Cardiac fibroblast (primary cell): Measurements from ENCODE around the gene STPG4.
A peak's percentile ranks its signal among the peaks of the same experiment; 100 is the strongest.

Experiments
- DNase-seq, 2 donors: peaks; one replicate each; pipeline versions ENCODE4 v3.0.0 to v3.0.0-alpha.2; 2010; ENCODE audit warnings: low read depth in 2 of 2
- H3K4me3 ChIP-seq, 2 donors: replicated peaks in 1 of 2; 1 replicate in 1 of 2; 2 replicates in 1 of 2; pipeline ENCODE4 v1.5.1; 2011; ENCODE audit warnings: low read depth in 2 of 2, low read length in 2 of 2, mild to moderate bottlenecking in 2 of 2, moderate library complexity in 1 of 2
- TF ChIP-seq, protein P1 (sequence below): IDR thresholded peaks from one replicate; pipeline ENCODE4 v1.5.1; 2011; ENCODE audit warnings: low read depth, mild to moderate bottlenecking, low read length, inconsistent platforms

STPG4 gene

DNA sequence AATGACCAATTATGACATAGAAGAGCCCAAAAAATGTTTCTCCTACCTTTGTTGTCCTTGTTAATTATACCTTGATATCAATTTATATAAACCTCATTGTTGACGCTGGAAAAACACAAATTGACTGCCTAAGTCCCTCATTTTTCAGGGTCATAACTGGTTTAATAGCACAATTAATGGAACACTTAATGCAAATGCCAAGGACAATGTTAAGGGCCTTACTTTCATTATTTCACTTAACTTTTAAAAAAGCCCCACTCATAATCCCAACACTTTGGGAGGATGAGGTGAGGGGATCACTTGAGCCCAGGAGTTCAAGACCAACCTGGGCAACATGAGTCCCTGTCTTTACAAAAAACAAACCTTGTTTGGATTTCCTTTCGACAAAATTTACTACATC lies 3.5 kb upstream of the STPG4 start:
- no peak overlapping the region for H3K4me3 ChIP-seq
- no peak for DNase-seq
- TF ChIP-seq, protein P1, sequence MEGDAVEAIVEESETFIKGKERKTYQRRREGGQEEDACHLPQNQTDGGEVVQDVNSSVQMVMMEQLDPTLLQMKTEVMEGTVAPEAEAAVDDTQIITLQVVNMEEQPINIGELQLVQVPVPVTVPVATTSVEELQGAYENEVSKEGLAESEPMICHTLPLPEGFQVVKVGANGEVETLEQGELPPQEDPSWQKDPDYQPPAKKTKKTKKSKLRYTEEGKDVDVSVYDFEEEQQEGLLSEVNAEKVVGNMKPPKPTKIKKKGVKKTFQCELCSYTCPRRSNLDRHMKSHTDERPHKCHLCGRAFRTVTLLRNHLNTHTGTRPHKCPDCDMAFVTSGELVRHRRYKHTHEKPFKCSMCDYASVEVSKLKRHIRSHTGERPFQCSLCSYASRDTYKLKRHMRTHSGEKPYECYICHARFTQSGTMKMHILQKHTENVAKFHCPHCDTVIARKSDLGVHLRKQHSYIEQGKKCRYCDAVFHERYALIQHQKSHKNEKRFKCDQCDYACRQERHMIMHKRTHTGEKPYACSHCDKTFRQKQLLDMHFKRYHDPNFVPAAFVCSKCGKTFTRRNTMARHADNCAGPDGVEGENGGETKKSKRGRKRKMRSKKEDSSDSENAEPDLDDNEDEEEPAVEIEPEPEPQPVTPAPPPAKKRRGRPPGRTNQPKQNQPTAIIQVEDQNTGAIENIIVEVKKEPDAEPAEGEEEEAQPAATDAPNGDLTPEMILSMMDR: no peak

DNA sequence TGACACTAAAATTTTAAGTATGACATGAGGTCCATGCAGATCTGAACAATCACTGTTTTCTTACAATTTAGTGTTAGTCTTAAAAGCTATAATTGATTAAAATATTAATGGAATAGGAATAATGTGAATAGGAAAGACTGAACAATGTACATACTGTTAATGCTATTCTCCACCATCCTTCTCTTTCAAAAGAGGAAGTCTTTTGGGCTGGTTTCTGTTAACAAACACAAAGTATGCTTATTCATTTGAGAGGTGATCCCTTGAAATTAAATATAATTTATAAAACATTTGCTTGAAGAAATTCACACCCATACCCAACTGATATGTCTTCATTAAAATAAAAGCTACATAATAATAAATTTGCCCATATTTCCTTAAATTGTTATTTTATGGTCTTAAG lies 2.3 kb downstream of the STPG4 start:
- no peak overlapping the region for H3K4me3 ChIP-seq
- TF ChIP-seq, protein P1: no peak
- no peak for DNase-seq

DNA sequence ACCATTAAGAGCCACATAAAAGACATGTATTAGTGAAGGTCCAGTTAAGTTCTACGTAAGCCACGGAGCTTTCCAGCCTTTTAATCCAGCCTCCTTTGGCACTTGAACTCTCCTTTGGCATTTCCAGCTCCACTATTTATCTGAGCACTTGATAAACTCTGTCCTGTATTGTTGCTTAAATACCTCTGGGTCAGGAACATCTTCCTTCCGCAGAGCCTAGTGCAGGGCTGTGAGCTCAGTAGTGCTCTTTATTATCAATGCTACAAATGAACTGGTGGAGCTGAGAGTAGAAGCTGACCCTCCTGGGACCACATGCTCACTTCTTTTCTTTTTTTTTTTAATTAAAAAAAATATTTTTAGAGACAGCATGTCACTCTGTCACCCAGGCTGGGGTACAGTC lies 4.9 kb downstream of the STPG4 start:
- H3K4me3 ChIP-seq: no peak overlapping the region
- DNase-seq: no peak
- TF ChIP-seq, protein P1: no peak

DNA sequence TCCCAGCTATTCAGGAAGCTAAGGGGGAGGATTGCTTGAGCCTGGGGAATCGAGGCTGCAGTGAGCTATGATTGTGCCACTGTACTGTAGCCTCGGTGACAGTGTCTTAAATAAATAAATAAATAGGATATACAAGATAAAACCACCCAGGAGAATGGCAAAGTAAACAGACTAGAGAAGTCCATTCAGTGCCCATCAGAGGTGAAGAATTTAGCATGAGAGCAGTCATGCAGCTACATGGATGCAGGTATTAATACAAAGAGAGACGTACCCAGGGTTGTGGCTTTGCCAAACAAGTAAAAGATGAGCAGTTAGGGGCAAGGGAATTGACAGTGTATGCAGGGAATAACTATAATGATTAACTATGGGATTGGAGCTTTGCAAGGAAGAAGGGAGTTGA lies 8.1 kb downstream of the STPG4 start:
- DNase-seq: no peak
- no peak overlapping the region for H3K4me3 ChIP-seq
- TF ChIP-seq, protein P1: no peak

DNA sequence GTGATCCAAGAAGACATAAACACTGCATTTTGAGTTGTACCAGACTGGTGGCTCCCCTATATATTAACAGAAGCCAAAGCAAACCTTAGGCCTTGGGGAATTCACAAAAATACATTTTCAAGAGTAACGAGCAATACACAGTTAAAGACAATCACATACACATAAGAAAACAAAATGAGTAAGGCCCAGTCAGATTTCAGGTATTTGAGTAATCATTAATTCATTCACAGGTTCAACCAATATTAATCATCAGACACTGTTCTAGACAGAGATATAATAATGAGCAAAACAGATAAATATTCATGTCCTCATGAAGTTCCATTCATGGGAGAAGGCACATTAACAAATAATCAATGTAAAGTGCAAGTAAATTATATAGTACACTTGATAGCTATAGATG lies 9.6 kb downstream of the STPG4 start:
- TF ChIP-seq, protein P1: no peak
- no peak for DNase-seq
- no peak overlapping the region for H3K4me3 ChIP-seq

DNA sequence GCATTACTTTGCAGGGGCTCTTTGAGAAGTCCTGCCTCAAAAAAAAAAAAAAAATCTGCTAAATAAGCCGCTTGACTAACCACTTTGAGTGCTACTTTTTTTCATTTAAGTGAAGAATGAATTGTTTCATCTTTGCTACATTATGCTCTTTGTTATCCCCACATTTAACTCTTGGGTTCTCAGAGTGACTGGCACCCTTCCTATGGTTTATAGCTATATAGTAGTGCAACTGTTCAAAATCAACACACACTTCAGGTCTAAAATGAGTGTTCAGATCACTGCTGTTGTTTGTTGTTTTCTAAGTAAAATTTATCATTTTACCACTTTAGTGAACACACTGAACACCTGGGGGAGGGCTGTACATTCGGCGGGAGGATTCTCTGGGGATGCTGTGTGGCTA lies 13.6 kb downstream of the STPG4 start:
- no peak overlapping the region for H3K4me3 ChIP-seq
- no peak for DNase-seq
- TF ChIP-seq, protein P1: no peak

DNA sequence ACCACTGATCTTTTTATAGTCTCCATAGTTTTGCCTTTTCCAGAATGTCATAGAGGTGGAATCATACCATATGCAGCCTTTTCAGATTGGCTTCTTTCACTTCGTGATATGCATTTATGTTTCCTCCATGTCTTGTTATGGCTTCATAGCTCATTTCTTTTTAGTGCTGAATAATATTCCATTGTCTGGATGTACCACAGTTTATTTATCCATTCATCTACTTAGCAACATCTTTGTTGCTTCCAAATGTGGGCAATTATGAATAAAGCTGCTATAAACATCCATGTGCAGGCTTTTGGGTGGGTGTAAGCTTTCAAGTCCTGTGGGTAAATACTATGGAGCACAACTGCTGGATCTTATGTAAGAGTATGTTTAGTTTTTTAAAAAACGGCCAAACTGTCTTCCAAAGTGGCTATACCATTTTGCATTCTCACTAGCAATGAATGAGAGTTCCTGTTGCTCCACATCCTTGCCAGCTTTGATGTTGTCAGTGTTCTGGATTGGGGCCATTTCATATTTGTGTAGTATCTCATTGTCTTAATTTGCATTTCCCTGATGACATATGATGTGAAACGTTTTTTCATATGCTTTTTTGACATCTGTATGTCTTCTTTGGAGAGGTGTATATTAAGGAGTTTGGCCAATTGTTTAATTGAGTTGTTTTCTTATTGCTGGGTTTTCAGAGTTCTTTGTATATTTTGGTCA lies 20.6 kb downstream of the STPG4 start:
- TF ChIP-seq, protein P1: no peak
- H3K4me3 ChIP-seq: no peak overlapping the region
- DNase-seq: peak in 1 of 2 donors; percentile 70
